IMR-90 (cell line): ENCODE results near the gene ZNF423. TPM values are rescaled to one million over a fixed set of nuclear protein-coding genes. Genes with fewer than 3 reads are reported as not detected.
"Not testable (repeated sequence)": the region's sequence is repeated elsewhere in the genome, so short reads cannot be mapped to it uniquely, and the experiment has no call there.

Experiments used
- ATAC-seq: fragments of 200-7000 bp; cut with Tn5 transposase; 2 replicates; pipeline ENCODE4 v1.9.1; 2020; ENCODE audit warnings: low read depth, mild to moderate bottlenecking, moderate library complexity
- BruUV-seq: library from RNA; stranded (reverse); fragments of 400-500 nt; replicated peaks from 2 replicates; lab custom pipeline; 2021; lab: Mats Ljungman, UMichigan
- CTCF ChIA-PET: fragments of 300-600 bp; formaldehyde crosslinking; extraction: SDS; loops from one replicate; lab custom pipeline; 2021; ENCODE audit warnings: antibody characterized with exemption; lab: Yijun Ruan, JAX
- POLR2A ChIA-PET: fragments of 300-600 bp; sonication (Branson Sonifier 250); formaldehyde crosslinking; loops from one replicate; lab custom pipeline; 2022; ENCODE audit warnings: antibody characterized with exemption; ENCODE audit not compliant: unreplicated experiment; lab: Charles Lee
- DNase-seq: peaks from one replicate; pipeline ENCODE4 v3.0.0; 2013
- H2AFZ ChIP-seq: replicated peaks from 2 replicates; pipeline ENCODE3; 2013; ENCODE audit warnings: low read length, mild to moderate bottlenecking; ENCODE audit not compliant: poor library complexity
- H2AK5ac ChIP-seq: 2 replicates; pipeline ENCODE4 v1.6.1; 2013; ENCODE audit warnings: low read depth, low read length, inconsistent platforms
- H2AK9ac ChIP-seq: replicated peaks from 2 replicates; pipeline ENCODE3; 2013; ENCODE audit warnings: mild to moderate bottlenecking, low read depth, low read length, moderate library complexity; ENCODE audit not compliant: poor library complexity
- H2BK120ac ChIP-seq: 2 replicates; pipeline ENCODE4 v1.6.1; 2013; ENCODE audit warnings: low read depth, low read length, inconsistent platforms
- H2BK15ac ChIP-seq: 3 replicates; pipeline ENCODE4 v1.6.1; 2013; ENCODE audit warnings: low read depth, low read length, inconsistent platforms
- H2BK20ac ChIP-seq: 2 replicates; pipeline ENCODE4 v1.6.1; 2013; ENCODE audit warnings: low read depth, mild to moderate bottlenecking, inconsistent platforms, low read length, moderate library complexity
- H2BK5ac ChIP-seq: 2 replicates; pipeline ENCODE4 v1.6.1; 2013; ENCODE audit warnings: mild to moderate bottlenecking, low read depth, low read length, inconsistent platforms; ENCODE audit not compliant: poor library complexity, severe bottlenecking
- H3K14ac ChIP-seq: replicated peaks from 2 replicates; pipeline ENCODE4 v1.6.1; 2013; ENCODE audit warnings: low read depth, low read length, inconsistent platforms
- H3K18ac ChIP-seq: 2 replicates; pipeline ENCODE4 v1.6.1; 2013; ENCODE audit warnings: low read depth, low read length, control low read depth
- H3K23ac ChIP-seq: 2 replicates; pipeline ENCODE4 v1.6.1; 2013; ENCODE audit warnings: low read depth, low read length, inconsistent platforms
- H3K27ac ChIP-seq: 2 replicates; pipeline ENCODE4 v1.5.1; 2013; ENCODE audit warnings: mild to moderate bottlenecking, control low read depth, low read length; ENCODE audit not compliant: insufficient read depth
- H3K27me3 ChIP-seq: 2 replicates; pipeline ENCODE4 v1.6.1; 2013; ENCODE audit warnings: low read length; ENCODE audit not compliant: control insufficient read depth, insufficient read depth
- H3K36me3 ChIP-seq: 2 replicates; pipeline ENCODE4 v1.6.1; 2013; ENCODE audit warnings: low read length, mixed read lengths; ENCODE audit not compliant: control insufficient read depth, insufficient read depth
- H3K4ac ChIP-seq: 2 replicates; pipeline ENCODE4 v1.6.1; 2013; ENCODE audit warnings: low read depth, low read length, inconsistent platforms
- H3K4me1 ChIP-seq: 2 replicates; pipeline ENCODE4 v1.6.1; 2013; ENCODE audit warnings: low read length, mixed read lengths; ENCODE audit not compliant: control insufficient read depth, insufficient read depth
- H3K4me2 ChIP-seq: 2 replicates; pipeline ENCODE4 v1.6.1; 2013; ENCODE audit warnings: low read depth, mild to moderate bottlenecking, control low read depth, low read length, moderate library complexity
- H3K4me3 ChIP-seq: 2 replicates; pipeline ENCODE4 v1.5.1; 2013; ENCODE audit warnings: low read depth, mild to moderate bottlenecking, control low read depth, low read length, moderate library complexity; ENCODE audit not compliant: insufficient read depth
- H3K56ac ChIP-seq: 2 replicates; pipeline ENCODE4 v1.6.1; 2013; ENCODE audit warnings: low read length, inconsistent platforms; ENCODE audit not compliant: insufficient read depth; ENCODE audit errors: extremely low read depth
- H3K79me1 ChIP-seq, 2 experiments: 2 replicates each; pipeline ENCODE4 v1.6.1; 2013; ENCODE audit warnings: low read length in 2 of 2, inconsistent platforms in 1 of 2, low read depth in 1 of 2
- H3K9ac ChIP-seq: 2 replicates; pipeline ENCODE4 v1.6.1; 2013; ENCODE audit warnings: low read depth, low read length, control low read depth
- H3K9me1 ChIP-seq: 2 replicates; pipeline ENCODE4 v1.6.1; 2013; ENCODE audit warnings: low read length, inconsistent platforms; ENCODE audit not compliant: insufficient read depth
- H3K9me3 ChIP-seq: 2 replicates; pipeline ENCODE4 v1.6.1; 2013; ENCODE audit warnings: low read length; ENCODE audit not compliant: control insufficient read depth, insufficient read depth
- H4K20me1 ChIP-seq: 2 replicates; pipeline ENCODE4 v1.6.1; 2013; ENCODE audit warnings: low read length, inconsistent platforms; ENCODE audit not compliant: insufficient read depth
- H4K5ac ChIP-seq: 2 replicates; pipeline ENCODE4 v1.6.1; 2013; ENCODE audit warnings: mild to moderate bottlenecking, low read depth, low read length, control low read depth
- H4K8ac ChIP-seq, 2 experiments: 2 replicates each; pipeline ENCODE4 v1.6.1; 2013; ENCODE audit warnings: low read depth in 2 of 2, low read length in 2 of 2, control low read depth in 1 of 2, inconsistent platforms in 1 of 2
- H4K91ac ChIP-seq: 2 replicates; pipeline ENCODE4 v1.6.1; 2013; ENCODE audit warnings: low read depth, low read length, inconsistent platforms; ENCODE audit not compliant: insufficient read depth
- WGBS, 2 experiments: methylation state at CpG; one replicate each; pipeline versions ENCODE4 v1.1.5 to v1.1.7; 2013; ENCODE audit warnings: missing lambda C conversion rate in 2 of 2; ENCODE audit not compliant: insufficient read length in 1 of 2; ENCODE audit errors: extremely low coverage in 2 of 2; 5-methylcytosine and 5-hydroxymethylcytosine counted together
- dilution Hi-C: fragments of 300-500 bp; cut with HindIII; formaldehyde crosslinking; loops from one replicate; pipeline ENCODE4 v1.14.3; 2018; ENCODE audit warnings: low sequenced_read_pairs; ENCODE audit not compliant: unreplicated experiment
- in situ Hi-C: fragments of 300-500 bp; cut with MboI; formaldehyde crosslinking; loops from 3 replicates; pipeline ENCODE4 v1.14.3; 2019; ENCODE audit warnings: low sequenced_read_pairs, inconsistent platforms, mixed read lengths
- intact Hi-C: fragments of 100-400 bp; cut with micrococcal nuclease; formaldehyde crosslinking; loops from 2 replicates; pipeline ENCODE4 v1.10.0; 2022
- polyA plus RNA-seq, 3 experiments: library from polyadenylated mRNA; depleted of rRNA; stranded (reverse); fragments of >200 nt; gene quantifications; 2 replicates each; pipeline ENCODE4 v1.2.3, GENCODE V29; 2012; ENCODE audit warnings: low replicate concordance in 1 of 3
- total RNA-seq: library from RNA; depleted of rRNA; stranded (reverse); fragments of >200 nt; gene quantifications from 2 replicates; pipeline ENCODE4 v1.2.3, GENCODE V29; 2012

Gene ZNF423
- total and polyA plus RNA-seq, 2 of the 4 experiments (the other 2 are of a cell fraction): under 0.01 to 0.10 TPM

GRCh38 chr16:49506058-49507013 is 349.6 kb downstream of the ZNF423 start:
- POLR2A ChIA-PET, CTCF ChIA-PET: not testable (repeated sequence)
- 50 to 60% methylated on average over 2 to 6 of the region's 8 CpGs for WGBS, 2 experiments

More at GRCh38 chr16:49506058-49507013, 349.6 kb downstream of the ZNF423 start:
- H2BK15ac ChIP-seq, H3K56ac ChIP-seq, BruUV-seq, H3K14ac ChIP-seq, H3K4me1 ChIP-seq, H2BK20ac ChIP-seq, intact Hi-C loops, H4K91ac ChIP-seq, H2AFZ ChIP-seq, ATAC-seq, H3K27me3 ChIP-seq, H4K8ac ChIP-seq, H3K79me1 ChIP-seq, H3K9me3 ChIP-seq, dilution Hi-C loops, in situ Hi-C loops, H2BK120ac ChIP-seq, H3K4me3 ChIP-seq, DNase-seq, H3K9ac ChIP-seq, H3K23ac ChIP-seq, H2BK5ac ChIP-seq, H3K36me3 ChIP-seq, H2AK9ac ChIP-seq, H4K5ac ChIP-seq, H3K9me1 ChIP-seq, H4K20me1 ChIP-seq, H3K4ac ChIP-seq, H3K27ac ChIP-seq, H3K18ac ChIP-seq, H2AK5ac ChIP-seq, H3K4me2 ChIP-seq: not testable (repeated sequence)
